HepG2 (cell line): ENCODE measurements around the gene ZER1. TPM values are rescaled to one million over a fixed set of nuclear protein-coding genes. Genes with fewer than 3 reads are reported as not detected.

Experiments used
- ARID2 ChIP-seq: sonication (generic); formaldehyde crosslinking; IDR thresholded peaks from 2 replicates; pipeline ENCODE4 v1.8.1; 2022; ENCODE audit warnings: mild to moderate bottlenecking, missing genetic modification reagents, borderline replicate concordance
- BHLHE40 ChIP-seq: IDR thresholded peaks from 2 replicates; pipeline ENCODE4 v1.6.1; 2011; ENCODE audit warnings: low read length, improper control_type of control experiment
- DMAP1 ChIP-seq: IDR thresholded peaks from 2 replicates; pipeline ENCODE4 v1.6.1; 2016
- FOXA1 ChIP-seq, 2 experiments: fragments of 450-650 bp in 1 of 2; sonication (generic) in 1 of 2; formaldehyde crosslinking in 1 of 2; IDR thresholded peaks; 2 replicates each; pipeline versions ENCODE4 v1.4.0 to v1.6.1; 2016 to 2020; ENCODE audit warnings: missing genetic modification reagents in 1 of 2
- GLI4 ChIP-seq: sonication (generic); formaldehyde crosslinking; IDR thresholded peaks from 2 replicates; pipeline ENCODE4 v1.5.1; 2020; ENCODE audit warnings: missing genetic modification reagents, mild to moderate bottlenecking, moderate library complexity, borderline replicate concordance
- PHF20 ChIP-seq: sonication (generic); formaldehyde crosslinking; IDR thresholded peaks from 2 replicates; pipeline ENCODE4 v1.5.0; 2020; ENCODE audit warnings: mild to moderate bottlenecking, missing genetic modification reagents
- RAD51 ChIP-seq: fragments of 450-650 bp; IDR thresholded peaks from 2 replicates; pipeline ENCODE4 v1.6.1; 2016; ENCODE audit warnings: borderline replicate concordance
- RFX1 ChIP-seq: fragments of 450-650 bp; IDR thresholded peaks from 2 replicates; pipeline ENCODE4 v1.6.1; 2017
- SETDB1 ChIP-seq: sonication (generic); formaldehyde crosslinking; IDR thresholded peaks from 2 replicates; pipeline ENCODE4 v1.5.1; 2020; ENCODE audit warnings: missing genetic modification reagents, mild to moderate bottlenecking, borderline replicate concordance
- SIX4 ChIP-seq: sonication (generic); formaldehyde crosslinking; IDR thresholded peaks from 2 replicates; pipeline ENCODE4 v1.4.0; 2020; ENCODE audit warnings: missing genetic modification reagents
- SMARCE1 ChIP-seq: fragments of 450-650 bp; IDR thresholded peaks from 2 replicates; pipeline ENCODE4 v1.6.1; 2017; ENCODE audit warnings: borderline replicate concordance
- SNAI1 ChIP-seq: sonication (generic); formaldehyde crosslinking; IDR thresholded peaks from 2 replicates; pipeline ENCODE4 v1.5.0; 2020; ENCODE audit warnings: mild to moderate bottlenecking, missing genetic modification reagents, borderline replicate concordance
- ZNF251 ChIP-seq: sonication (generic); formaldehyde crosslinking; IDR thresholded peaks from 2 replicates; pipeline ENCODE4 v1.9.0; 2021; ENCODE audit warnings: mild to moderate bottlenecking, missing genetic modification reagents
- ZNF44 ChIP-seq: sonication (generic); formaldehyde crosslinking; IDR thresholded peaks from 2 replicates; pipeline ENCODE4 v1.5.1; 2020; ENCODE audit warnings: mild to moderate bottlenecking, missing genetic modification reagents
- ZNF547 ChIP-seq: sonication (generic); formaldehyde crosslinking; IDR thresholded peaks from 2 replicates; pipeline ENCODE4 v1.5.1; 2020; ENCODE audit warnings: mild to moderate bottlenecking, missing genetic modification reagents
- ZNF577 ChIP-seq: sonication (generic); formaldehyde crosslinking; IDR thresholded peaks from 2 replicates; pipeline ENCODE4 v1.4.0; 2020; ENCODE audit warnings: mild to moderate bottlenecking, low read depth, missing genetic modification reagents, borderline replicate concordance
- ZNF644 ChIP-seq: IDR thresholded peaks from 2 replicates; pipeline ENCODE4 v1.6.1; 2016; ENCODE audit warnings: low read depth
- ZNF670 ChIP-seq: sonication (generic); formaldehyde crosslinking; IDR thresholded peaks from 2 replicates; pipeline ENCODE4 v1.8.0; 2022; ENCODE audit warnings: mild to moderate bottlenecking, missing genetic modification reagents, borderline replicate concordance
- ZNF709 ChIP-seq: sonication (generic); formaldehyde crosslinking; IDR thresholded peaks from 2 replicates; pipeline ENCODE4 v1.5.0; 2020; ENCODE audit warnings: mild to moderate bottlenecking, missing genetic modification reagents
- ZNF749 ChIP-seq: sonication (generic); formaldehyde crosslinking; IDR thresholded peaks from 2 replicates; pipeline ENCODE4 v1.8.0; 2022; ENCODE audit warnings: mild to moderate bottlenecking, missing genetic modification reagents, moderate library complexity, borderline replicate concordance
- ZSCAN21 ChIP-seq: sonication (generic); formaldehyde crosslinking; IDR thresholded peaks from 2 replicates; pipeline ENCODE4 v1.8.0; 2022; ENCODE audit warnings: mild to moderate bottlenecking, missing genetic modification reagents, moderate library complexity, borderline replicate concordance
- ZSCAN31 ChIP-seq: sonication (generic); formaldehyde crosslinking; IDR thresholded peaks from 2 replicates; pipeline ENCODE4 v1.5.0; 2020; ENCODE audit warnings: low read depth, mild to moderate bottlenecking, missing genetic modification reagents
- polyA plus RNA-seq, 8 experiments: library from polyadenylated mRNA; depleted of rRNA in 3 of 8; stranded (reverse) in 7 of 8; unstranded in 1 of 8; fragments of >200 nt; fragmentation: Illumina TruSeq in 4 of 8; extraction: Trizol in 4 of 8; gene quantifications; 2 replicates each; pipeline versions ENCODE4 v1.2.1 to v1.2.3, GENCODE V29; 2011 to 2016; ENCODE audit warnings: low read depth in 4 of 8, missing spikeins in 1 of 8, mixed read lengths in 1 of 8; ENCODE audit not compliant: insufficient read depth in 1 of 8
- total RNA-seq, 5 experiments: library from RNA; depleted of rRNA; stranded (reverse); fragments of >200 nt; fragmentation: Illumina TruSeq; extraction: Trizol; gene quantifications; 2 replicates each; pipeline ENCODE4 v1.2.3, GENCODE V29; 2016; ENCODE audit warnings: low read depth in 1 of 5
- TF ChIP-seq, protein P1 (sequence below): sonication (generic); formaldehyde crosslinking; IDR thresholded peaks from 2 replicates; pipeline ENCODE4 v1.5.1; 2020; ENCODE audit warnings: mild to moderate bottlenecking, missing genetic modification reagents, borderline replicate concordance
- TF ChIP-seq, protein P2 (sequence below): IDR thresholded peaks from 2 replicates; pipeline ENCODE4 v1.6.1; 2018; ENCODE audit warnings: missing genetic modification reagents
- TF ChIP-seq, protein P3 (sequence below): IDR thresholded peaks from 2 replicates; pipeline ENCODE4 v1.6.1; 2016; ENCODE audit warnings: mild to moderate bottlenecking, missing biosample characterization, missing genetic modification reagents
- TF ChIP-seq, protein P4 (sequence below): sonication (generic); formaldehyde crosslinking; IDR thresholded peaks from 2 replicates; pipeline ENCODE4 v1.4.0; 2020; ENCODE audit warnings: missing genetic modification reagents

ZER1 gene
- total and polyA plus RNA-seq, 2 of the 13 experiments (the other 11 are each of a cell fraction or from before 2014, with no cell fraction given), result 7.7 to 40.0 TPM

DNA sequence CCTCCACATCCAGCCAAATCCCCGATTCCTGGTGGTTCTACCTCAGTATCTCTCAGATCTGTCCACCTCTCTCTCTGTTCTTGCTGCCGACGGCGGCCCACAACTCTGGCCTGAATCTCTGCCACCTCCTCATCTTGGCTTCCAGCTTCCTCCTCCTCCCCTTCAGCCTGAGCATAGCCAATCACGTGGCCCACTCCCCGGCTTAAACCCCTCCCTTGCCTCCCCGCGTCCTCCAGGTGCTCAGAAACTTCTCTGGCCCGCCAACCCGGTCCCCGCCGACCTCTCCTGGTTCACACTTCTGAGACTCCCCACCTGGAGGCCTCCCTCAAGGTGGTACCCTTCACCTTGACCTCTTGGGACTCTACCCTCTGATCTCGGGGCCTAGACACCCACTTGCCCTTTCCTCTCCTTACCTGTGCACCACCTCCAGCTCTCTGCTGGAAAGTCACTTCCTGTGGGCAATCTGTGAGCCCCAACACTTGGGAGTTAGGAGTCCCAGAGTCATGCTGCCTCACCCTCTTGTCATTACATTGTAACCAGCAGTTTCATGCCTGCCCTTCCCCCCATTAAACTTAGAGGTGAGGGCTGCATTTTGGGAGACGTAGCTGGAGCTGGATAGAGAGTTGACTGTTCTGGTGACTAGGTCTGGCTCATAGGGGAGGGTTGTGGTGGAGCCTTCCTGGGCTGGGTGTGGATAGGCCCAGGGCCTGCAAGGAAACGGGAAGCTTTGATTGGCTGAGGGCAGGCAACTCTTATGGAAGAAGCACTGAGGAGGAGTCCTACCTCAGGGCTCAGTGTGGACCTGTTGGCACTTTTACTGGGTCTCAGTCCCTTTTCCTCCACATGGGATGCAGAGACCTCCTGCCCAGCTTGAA lies 87.2 kb downstream of the ZER1 start (continued):
- TF ChIP-seq ZNF670 (CRISPR knock-in tag) (0 out of 2 replicates have a peak, but pooled peaks have one; percentile 14), DMAP1 (CRISPR knock-in tag) (no peak), RFX1 (no peak), ZNF547 (CRISPR knock-in tag) (peak; percentile 64; the same call in 1 of the 2 replicates), GLI4 (peak; percentile 4; the same call in 1 of the 2 replicates), ZNF44 (CRISPR knock-in tag) (no peak), ZNF709 (CRISPR knock-in tag) (no peak), SIX4 (CRISPR knock-in tag) (no peak), ARID2 (CRISPR knock-in tag) (no peak), FOXA1 (IDR thresholded peaks at IDR 0.05) (no peak), FOXA1 (CRISPR knock-in tag; IDR thresholded peaks at IDR 0.05) (no peak), ZSCAN31 (CRISPR knock-in tag) (peak; percentile 20), ZSCAN21 (CRISPR knock-in tag) (no peak), PHF20 (CRISPR knock-in tag) (no peak), BHLHE40 (no peak), SMARCE1 (no peak), SETDB1 (CRISPR knock-in tag) (peak; percentile 67; the same call in 1 of the 2 replicates), SNAI1 (CRISPR knock-in tag) (peak; percentile 22; the same call in 1 of the 2 replicates), RAD51 (peak; percentile 68), ZNF251 (no peak), ZNF644 (CRISPR knock-in tag) (0 out of 2 replicates have a peak, but pooled peaks have one; percentile 17), ZNF577 (CRISPR knock-in tag) (no peak), ZNF749 (CRISPR knock-in tag) (no peak)
- TF ChIP-seq, protein P1, sequence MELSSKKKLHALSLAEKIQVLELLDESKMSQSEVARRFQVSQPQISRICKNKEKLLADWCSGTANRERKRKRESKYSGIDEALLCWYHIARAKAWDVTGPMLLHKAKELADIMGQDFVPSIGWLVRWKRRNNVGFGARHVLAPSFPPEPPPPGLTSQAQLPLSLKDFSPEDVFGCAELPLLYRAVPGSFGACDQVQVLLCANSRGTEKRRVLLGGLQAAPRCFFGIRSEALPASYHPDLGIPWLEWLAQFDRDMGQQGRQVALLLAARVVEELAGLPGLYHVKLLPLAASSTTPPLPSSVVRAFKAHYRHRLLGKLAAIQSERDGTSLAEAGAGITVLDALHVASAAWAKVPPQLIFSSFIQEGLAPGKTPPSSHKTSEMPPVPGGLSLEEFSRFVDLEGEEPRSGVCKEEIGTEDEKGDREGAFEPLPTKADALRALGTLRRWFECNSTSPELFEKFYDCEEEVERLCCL (CRISPR knock-in tag), result no peak
- TF ChIP-seq, protein P2, sequence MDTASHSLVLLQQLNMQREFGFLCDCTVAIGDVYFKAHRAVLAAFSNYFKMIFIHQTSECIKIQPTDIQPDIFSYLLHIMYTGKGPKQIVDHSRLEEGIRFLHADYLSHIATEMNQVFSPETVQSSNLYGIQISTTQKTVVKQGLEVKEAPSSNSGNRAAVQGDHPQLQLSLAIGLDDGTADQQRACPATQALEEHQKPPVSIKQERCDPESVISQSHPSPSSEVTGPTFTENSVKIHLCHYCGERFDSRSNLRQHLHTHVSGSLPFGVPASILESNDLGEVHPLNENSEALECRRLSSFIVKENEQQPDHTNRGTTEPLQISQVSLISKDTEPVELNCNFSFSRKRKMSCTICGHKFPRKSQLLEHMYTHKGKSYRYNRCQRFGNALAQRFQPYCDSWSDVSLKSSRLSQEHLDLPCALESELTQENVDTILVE (CRISPR knock-in tag), result no peak
- TF ChIP-seq, protein P3, sequence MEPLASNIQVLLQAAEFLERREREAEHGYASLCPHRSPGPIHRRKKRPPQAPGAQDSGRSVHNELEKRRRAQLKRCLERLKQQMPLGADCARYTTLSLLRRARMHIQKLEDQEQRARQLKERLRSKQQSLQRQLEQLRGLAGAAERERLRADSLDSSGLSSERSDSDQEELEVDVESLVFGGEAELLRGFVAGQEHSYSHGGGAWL (CRISPR knock-in tag), result 0 out of 2 replicates have a peak, but pooled peaks have one; percentile 25
- TF ChIP-seq, protein P4, sequence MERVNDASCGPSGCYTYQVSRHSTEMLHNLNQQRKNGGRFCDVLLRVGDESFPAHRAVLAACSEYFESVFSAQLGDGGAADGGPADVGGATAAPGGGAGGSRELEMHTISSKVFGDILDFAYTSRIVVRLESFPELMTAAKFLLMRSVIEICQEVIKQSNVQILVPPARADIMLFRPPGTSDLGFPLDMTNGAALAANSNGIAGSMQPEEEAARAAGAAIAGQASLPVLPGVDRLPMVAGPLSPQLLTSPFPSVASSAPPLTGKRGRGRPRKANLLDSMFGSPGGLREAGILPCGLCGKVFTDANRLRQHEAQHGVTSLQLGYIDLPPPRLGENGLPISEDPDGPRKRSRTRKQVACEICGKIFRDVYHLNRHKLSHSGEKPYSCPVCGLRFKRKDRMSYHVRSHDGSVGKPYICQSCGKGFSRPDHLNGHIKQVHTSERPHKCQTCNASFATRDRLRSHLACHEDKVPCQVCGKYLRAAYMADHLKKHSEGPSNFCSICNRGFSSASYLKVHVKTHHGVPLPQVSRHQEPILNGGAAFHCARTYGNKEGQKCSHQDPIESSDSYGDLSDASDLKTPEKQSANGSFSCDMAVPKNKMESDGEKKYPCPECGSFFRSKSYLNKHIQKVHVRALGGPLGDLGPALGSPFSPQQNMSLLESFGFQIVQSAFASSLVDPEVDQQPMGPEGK (CRISPR knock-in tag), result peak; percentile 13; the same call in 1 of the 2 replicates
